Ishikawa (cell line): ENCODE measurements around the gene LPCAT1.

Experiments used
- CEBPB ChIP-seq: IDR thresholded peaks from 2 replicates; pipeline ENCODE4 v1.6.1; 2012
- CREB1 ChIP-seq: IDR thresholded peaks from 2 replicates; pipeline ENCODE4 v1.6.1; 2012; ENCODE audit warnings: low read depth
- EGR1 ChIP-seq: IDR thresholded peaks from 2 replicates; pipeline ENCODE4 v1.6.1; 2012
- EP300 ChIP-seq: IDR thresholded peaks from 2 replicates; pipeline ENCODE4 v1.6.1; 2012; ENCODE audit warnings: borderline replicate concordance
- FOXM1 ChIP-seq: IDR thresholded peaks from 2 replicates; pipeline ENCODE4 v1.6.1; 2012; ENCODE audit warnings: low read depth, borderline replicate concordance
- MAX ChIP-seq: IDR thresholded peaks from 2 replicates; pipeline ENCODE4 v1.6.1; 2012
- NFIC ChIP-seq: IDR thresholded peaks from 2 replicates; pipeline ENCODE4 v1.6.1; 2012
- RAD21 ChIP-seq: IDR thresholded peaks from 2 replicates; pipeline ENCODE4 v1.6.1; 2012; ENCODE audit warnings: low read depth
- REST ChIP-seq: IDR thresholded peaks from 2 replicates; pipeline ENCODE4 v1.6.1; 2012; ENCODE audit warnings: low read depth, mild to moderate bottlenecking
- TAF1 ChIP-seq: IDR thresholded peaks from 2 replicates; pipeline ENCODE4 v1.6.1; 2012; ENCODE audit warnings: low read depth, mild to moderate bottlenecking
- TCF12 ChIP-seq: IDR thresholded peaks from 2 replicates; pipeline ENCODE4 v1.6.1; 2012; ENCODE audit warnings: low read depth
- TEAD4 ChIP-seq: IDR thresholded peaks from 2 replicates; pipeline ENCODE4 v1.6.1; 2012
- USF1 ChIP-seq: IDR thresholded peaks from 2 replicates; pipeline ENCODE4 v1.6.1; 2012
- YY1 ChIP-seq: IDR thresholded peaks from 2 replicates; pipeline ENCODE4 v1.6.1; 2012; ENCODE audit warnings: low read depth
- ZBTB7A ChIP-seq: IDR thresholded peaks from 2 replicates; pipeline ENCODE4 v1.6.1; 2012; ENCODE audit warnings: low read depth

LPCAT1 gene

DNA sequence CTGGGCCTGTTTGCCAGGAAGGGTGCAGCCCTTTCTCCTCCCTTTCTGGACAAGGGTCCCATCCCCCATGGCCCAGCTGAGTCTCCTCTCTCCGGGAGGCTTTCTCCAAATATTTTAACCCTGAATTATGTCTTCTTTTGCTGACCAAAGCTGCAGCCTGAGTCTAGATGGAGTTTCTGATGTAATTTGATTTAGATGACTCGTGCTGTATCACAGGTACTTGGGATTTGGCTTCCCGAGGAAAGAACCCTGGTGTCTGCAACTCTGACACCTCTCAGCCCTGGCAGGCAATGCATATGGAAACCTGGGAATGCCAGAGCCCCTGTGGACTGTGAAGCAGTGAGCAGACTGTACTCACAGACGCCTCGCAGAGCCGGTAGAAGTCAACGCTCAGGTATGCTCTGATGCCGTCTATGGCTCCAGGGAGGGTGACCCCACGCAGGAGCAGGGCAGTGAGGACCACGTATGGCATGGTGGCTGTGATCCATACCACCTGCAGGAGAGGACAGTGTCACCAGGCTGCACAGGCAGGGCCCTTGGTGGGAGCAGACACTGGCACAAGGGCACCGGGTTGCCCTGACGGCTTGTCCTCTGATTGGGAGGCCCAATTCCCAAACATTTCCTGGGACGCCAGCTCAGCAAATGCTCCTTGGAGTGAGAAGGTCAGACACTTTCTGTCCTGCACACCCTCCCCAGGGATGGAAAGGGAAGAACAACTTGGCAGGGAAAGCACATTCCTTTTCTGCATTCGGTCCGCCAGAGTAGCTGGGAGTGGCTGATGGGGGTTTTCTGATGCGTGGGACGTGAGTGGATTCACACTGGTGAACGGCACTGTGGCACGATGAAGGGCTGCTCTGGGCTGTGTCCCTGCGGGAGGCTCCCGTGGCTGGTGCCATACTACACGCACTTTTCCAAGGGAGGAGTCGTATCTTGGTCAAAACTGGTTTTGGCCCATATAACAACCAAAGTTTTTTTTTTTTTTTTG, 103.3 kb downstream of the LPCAT1 start:
- no peak for TF ChIP-seq TCF12
- no peak for TF ChIP-seq MAX
- no peak for TF ChIP-seq USF1
- no peak for TF ChIP-seq CREB1
- TF ChIP-seq TEAD4 = no peak

GRCh38 chr5:1419476-1420210, 104.1 kb downstream of the LPCAT1 start:
- no peak for TF ChIP-seq CREB1
- no peak for TF ChIP-seq NFIC
- TF ChIP-seq MAX = no peak
- no peak for TF ChIP-seq USF1
- no peak for TF ChIP-seq EP300
- no peak for TF ChIP-seq ZBTB7A
- TF ChIP-seq RAD21 = no peak
- TF ChIP-seq CEBPB = no peak
- no peak for TF ChIP-seq YY1
- TF ChIP-seq FOXM1 = no peak
- TF ChIP-seq TCF12 = no peak
- no peak for TF ChIP-seq TAF1
- TF ChIP-seq EGR1 = no peak
- TF ChIP-seq REST = no peak
- TF ChIP-seq TEAD4 = no peak

DNA sequence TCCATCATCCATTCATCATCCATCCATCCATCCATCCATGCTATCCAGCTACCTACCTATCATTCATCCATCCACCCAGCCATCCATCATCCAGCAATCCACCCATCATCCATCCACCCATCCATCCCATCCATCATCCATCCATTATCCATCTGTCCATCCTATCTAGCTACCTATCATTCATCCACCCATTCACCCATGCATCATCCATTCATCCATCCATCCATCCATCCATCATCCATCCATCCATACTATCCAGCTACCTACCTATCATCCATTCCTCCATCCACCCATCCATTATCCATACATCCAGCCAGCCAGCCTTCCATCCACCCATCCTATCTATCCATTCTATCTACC, 104.9 kb downstream of the LPCAT1 start:
- TF ChIP-seq REST = no peak
- TF ChIP-seq NFIC = no peak
- TF ChIP-seq TAF1 = no peak
- no peak for TF ChIP-seq TEAD4
- TF ChIP-seq EP300 = no peak
- no peak for TF ChIP-seq EGR1
- no peak for TF ChIP-seq CEBPB
- TF ChIP-seq MAX = no peak
- no peak for TF ChIP-seq FOXM1
- TF ChIP-seq CREB1 = no peak
- TF ChIP-seq RAD21 = no peak

DNA sequence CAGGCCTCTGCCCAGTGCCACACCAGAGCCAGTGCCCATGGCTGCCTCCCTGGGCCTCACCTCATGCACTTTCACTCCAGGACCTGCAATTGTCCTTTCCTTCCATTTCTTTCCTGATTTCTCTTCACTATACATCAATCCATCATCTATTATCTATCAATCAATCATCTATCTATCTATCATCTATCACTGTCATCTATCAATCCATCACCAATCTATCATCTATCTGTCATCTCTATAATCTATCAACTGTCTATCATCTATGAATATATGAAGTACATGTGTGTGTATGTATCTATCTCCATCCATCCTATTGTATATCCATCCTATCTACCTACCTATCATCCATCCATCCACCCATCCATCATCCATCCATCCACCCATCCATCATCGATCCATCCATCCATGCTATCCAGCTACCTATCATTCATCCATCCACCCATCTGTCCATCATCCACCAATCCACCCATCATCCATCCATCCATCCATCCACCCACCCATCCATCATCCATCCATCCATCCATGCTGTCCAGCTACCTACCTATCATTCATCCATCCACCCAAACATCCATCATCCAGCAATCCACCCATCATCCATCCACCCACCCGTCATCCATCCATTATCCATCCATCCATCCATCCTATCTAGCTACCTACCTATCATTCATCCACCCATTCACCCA, 105.4 kb downstream of the LPCAT1 start:
- TF ChIP-seq TCF12 (no peak), EGR1 (no peak), TEAD4 (no peak), REST (no peak), CREB1 (no peak), CEBPB (no peak), USF1 (no peak), MAX (no peak), TAF1 (no peak), YY1 (no peak), NFIC (no peak), EP300 (no peak)
